ENCODE data around the gene ZCCHC13.

Gene ZCCHC13

DNA sequence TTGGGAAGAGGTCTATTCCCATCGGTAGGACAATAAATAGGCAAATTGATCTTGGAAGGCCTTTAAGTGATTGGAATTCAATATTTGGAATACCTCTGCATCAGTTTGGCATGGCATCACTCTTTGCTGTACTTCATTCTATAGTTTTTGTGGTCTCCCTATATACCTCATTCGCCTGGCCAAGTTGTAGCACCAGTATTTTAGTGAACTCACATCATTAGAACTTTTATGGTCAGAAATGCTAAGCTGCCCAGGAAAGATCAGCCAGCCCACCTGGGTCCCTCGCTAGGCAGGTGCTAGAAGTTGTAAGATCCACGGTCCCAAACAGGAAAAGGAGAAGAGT, 40.3 kb downstream of the ZCCHC13 start:
- H3K4me3 ChIP-seq (ENCODE audit: low read length), result no peak overlapping the region
- DNase-seq (ENCODE audit: low read depth), result no peak
- TF ChIP-seq, protein P1, sequence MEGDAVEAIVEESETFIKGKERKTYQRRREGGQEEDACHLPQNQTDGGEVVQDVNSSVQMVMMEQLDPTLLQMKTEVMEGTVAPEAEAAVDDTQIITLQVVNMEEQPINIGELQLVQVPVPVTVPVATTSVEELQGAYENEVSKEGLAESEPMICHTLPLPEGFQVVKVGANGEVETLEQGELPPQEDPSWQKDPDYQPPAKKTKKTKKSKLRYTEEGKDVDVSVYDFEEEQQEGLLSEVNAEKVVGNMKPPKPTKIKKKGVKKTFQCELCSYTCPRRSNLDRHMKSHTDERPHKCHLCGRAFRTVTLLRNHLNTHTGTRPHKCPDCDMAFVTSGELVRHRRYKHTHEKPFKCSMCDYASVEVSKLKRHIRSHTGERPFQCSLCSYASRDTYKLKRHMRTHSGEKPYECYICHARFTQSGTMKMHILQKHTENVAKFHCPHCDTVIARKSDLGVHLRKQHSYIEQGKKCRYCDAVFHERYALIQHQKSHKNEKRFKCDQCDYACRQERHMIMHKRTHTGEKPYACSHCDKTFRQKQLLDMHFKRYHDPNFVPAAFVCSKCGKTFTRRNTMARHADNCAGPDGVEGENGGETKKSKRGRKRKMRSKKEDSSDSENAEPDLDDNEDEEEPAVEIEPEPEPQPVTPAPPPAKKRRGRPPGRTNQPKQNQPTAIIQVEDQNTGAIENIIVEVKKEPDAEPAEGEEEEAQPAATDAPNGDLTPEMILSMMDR (conservative IDR thresholded peaks at IDR 0.05; ENCODE audit: low read depth, low read length), result no peak

DNA sequence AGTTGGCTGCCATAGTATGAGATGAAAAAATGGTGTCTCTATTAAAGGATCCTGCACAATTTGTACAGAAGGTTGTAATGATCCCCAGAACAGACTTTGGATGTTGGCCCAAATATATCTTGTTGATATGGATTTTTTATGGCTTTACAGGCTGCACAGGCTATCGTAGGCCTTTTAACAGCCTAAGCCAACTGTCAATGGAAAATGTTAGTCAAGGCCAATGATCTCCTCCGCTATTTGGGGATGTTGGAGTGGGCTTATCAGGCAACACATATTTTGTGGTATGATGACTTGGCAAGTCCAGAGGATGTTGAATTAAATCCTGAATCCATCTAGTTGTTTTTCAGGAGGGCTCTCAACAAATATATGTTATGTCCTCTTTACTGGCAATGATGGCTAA, 42.1 kb downstream of the ZCCHC13 start:
- TF ChIP-seq, protein P1 (conservative IDR thresholded peaks at IDR 0.05; ENCODE audit: low read depth, low read length), result no peak
- no peak for DNase-seq (ENCODE audit: low read depth)

DNA sequence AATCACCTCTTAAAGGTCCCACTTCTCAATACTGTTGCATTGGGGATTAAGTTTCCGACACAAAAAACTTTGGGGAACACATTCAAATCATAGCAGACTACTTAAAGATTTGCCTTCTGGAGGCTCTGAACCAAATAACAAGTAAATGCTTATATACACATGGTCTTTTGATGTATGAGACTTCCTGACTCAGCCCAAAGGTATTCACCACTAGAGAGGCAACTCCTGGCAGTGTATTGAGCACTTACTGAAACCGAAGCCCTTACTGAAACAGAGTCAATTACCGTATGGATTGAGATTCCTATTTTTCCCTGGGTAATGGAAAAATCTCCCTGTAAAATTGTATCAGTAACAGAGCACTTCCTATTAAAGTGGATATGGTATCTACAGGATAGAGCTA, 45.4 kb downstream of the ZCCHC13 start:
- H3K4me3 ChIP-seq (ENCODE audit: low read length), result no peak overlapping the region
- TF ChIP-seq, protein P1 (conservative IDR thresholded peaks at IDR 0.05; ENCODE audit: low read depth, low read length), result no peak
- DNase-seq (ENCODE audit: low read depth), result peak; percentile 34

More for the DNA sequence above, 42.1 kb downstream of the ZCCHC13 start:
- no peak overlapping the region for H3K4me3 ChIP-seq (ENCODE audit: low read length)

DNA sequence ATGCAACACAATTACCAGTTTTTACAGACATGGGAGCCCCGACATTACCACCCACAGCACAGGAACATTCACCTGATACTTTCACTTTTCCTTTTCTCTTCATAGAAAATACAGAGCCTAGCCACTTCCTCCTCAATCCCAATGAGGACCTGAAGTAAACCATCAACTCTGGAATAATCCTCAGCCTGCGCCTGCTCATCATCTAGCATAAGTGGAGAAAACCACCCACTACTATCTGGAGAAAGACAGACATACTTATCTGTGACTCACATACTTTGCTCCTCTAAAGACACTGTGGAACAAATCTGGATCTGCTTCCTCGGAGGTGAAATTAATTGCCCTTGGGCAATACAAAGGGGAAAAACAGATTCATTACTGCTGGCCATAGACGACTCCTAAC, 47.8 kb downstream of the ZCCHC13 start:
- no peak for DNase-seq (ENCODE audit: low read depth)
- no peak overlapping the region for H3K4me3 ChIP-seq (ENCODE audit: low read length)
- TF ChIP-seq, protein P1 (conservative IDR thresholded peaks at IDR 0.05; ENCODE audit: low read depth, low read length), result no peak

DNA sequence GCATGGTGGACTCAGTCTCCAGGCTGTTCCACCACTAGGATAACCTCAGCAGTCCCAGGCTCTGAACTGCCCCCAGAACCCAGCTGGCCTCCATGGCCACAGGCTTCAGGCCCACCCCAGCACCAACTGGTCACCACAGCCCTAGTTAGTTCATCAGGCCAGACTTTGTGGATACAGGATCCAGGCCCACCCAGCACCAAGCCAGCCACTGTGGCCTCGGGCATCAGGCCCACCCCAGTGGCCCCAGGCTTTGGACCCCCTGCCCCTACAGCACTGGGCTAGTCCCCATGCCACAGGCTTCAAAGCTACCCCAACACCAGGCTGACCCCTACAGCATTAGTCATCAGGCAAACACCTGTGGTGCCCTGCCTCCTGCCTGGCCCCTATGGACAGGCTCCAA, 50.0 kb downstream of the ZCCHC13 start:
- no peak overlapping the region for H3K4me3 ChIP-seq (ENCODE audit: low read length)
- TF ChIP-seq, protein P1 (conservative IDR thresholded peaks at IDR 0.05; ENCODE audit: low read depth, low read length), result no peak
- DNase-seq (ENCODE audit: low read depth), result no peak

Measured in retinal pigment epithelial cell (primary cell).